Neural cell (in vitro differentiated cells): ENCODE results near the gene HS6ST3. TPM values are rescaled to one million over a fixed set of nuclear protein-coding genes. Genes with fewer than 3 reads are reported as not detected.
"Not testable (repeated sequence)": the region's sequence is repeated elsewhere in the genome, so short reads cannot be mapped to it uniquely, and the experiment has no call there.

Source experiments
- H2AFZ ChIP-seq: fragments of 200-600, 300-800 bp; sonication (generic), shearing (Covaris generic); 2 replicates; pipeline ENCODE4 v1.6.0; 2014; ENCODE audit warnings: low read depth, mild to moderate bottlenecking, antibody characterized with exemption, low read length, moderate library complexity
- H3F3A ChIP-seq: fragments of 200-600 bp; shearing (Covaris generic); 2 replicates; pipeline ENCODE4 v1.6.1; 2016; ENCODE audit warnings: mild to moderate bottlenecking, moderate library complexity, mixed read lengths, antibody characterized with exemption, low read length; ENCODE audit not compliant: insufficient read depth, poor library complexity, severe bottlenecking
- H3K27ac ChIP-seq: fragments of 200-600, 300-800 bp; sonication (generic), shearing (Covaris generic); 2 replicates; pipeline ENCODE4 v1.5.1; 2014; ENCODE audit warnings: mild to moderate bottlenecking, low read length, moderate library complexity
- H3K27me3 ChIP-seq: fragments of 300-800, 200-600 bp; sonication (generic), shearing (Covaris generic); 2 replicates; pipeline ENCODE4 v1.6.0; 2014; ENCODE audit warnings: mild to moderate bottlenecking, low read depth, low read length, moderate library complexity; ENCODE audit not compliant: insufficient read depth
- H3K36me3 ChIP-seq: fragments of 300-800, 200-600 bp; sonication (generic), shearing (Covaris generic); 2 replicates; pipeline ENCODE4 v1.5.1; 2014; ENCODE audit warnings: mild to moderate bottlenecking, antibody characterized with exemption, low read length, moderate library complexity; ENCODE audit not compliant: insufficient read depth
- H3K4me2 ChIP-seq: fragments of 300-800, 200-600 bp; sonication (generic), shearing (Covaris generic); 2 replicates; pipeline ENCODE4 v1.6.0; 2014; ENCODE audit warnings: mild to moderate bottlenecking, low read length
- H3K4me3 ChIP-seq: fragments of 300-800, 200-600 bp; sonication (generic), shearing (Covaris generic); 2 replicates; pipeline ENCODE4 v1.5.1; 2014; ENCODE audit warnings: mild to moderate bottlenecking, low read length, moderate library complexity
- H3K79me2 ChIP-seq: fragments of 200-600 bp; shearing (Covaris generic); replicated peaks from 2 replicates; pipeline ENCODE4 v1.6.0; 2014; ENCODE audit warnings: mild to moderate bottlenecking, low read length, moderate library complexity; ENCODE audit not compliant: insufficient read depth
- H3K9ac ChIP-seq: fragments of 300-800, 200-600 bp; sonication (generic), shearing (Covaris generic); 2 replicates; pipeline ENCODE4 v1.6.1; 2016; ENCODE audit warnings: mild to moderate bottlenecking, low read length, mixed read lengths
- H3K9me2 ChIP-seq: fragments of 200-600 bp; shearing (Covaris generic); 2 replicates; pipeline ENCODE4 v1.6.1; 2016; ENCODE audit warnings: mild to moderate bottlenecking, low read length, mixed read lengths; ENCODE audit not compliant: insufficient read depth
- H3K9me3 ChIP-seq: fragments of 200-600, 300-800 bp; sonication (generic), shearing (Covaris generic); 2 replicates; pipeline ENCODE4 v1.6.1; 2016; ENCODE audit warnings: mild to moderate bottlenecking, mixed run types, low read length, moderate library complexity, mixed read lengths
- H4K20me1 ChIP-seq: fragments of 200-600 bp; shearing (Covaris generic); 2 replicates; pipeline ENCODE4 v1.6.1; 2016; ENCODE audit warnings: mild to moderate bottlenecking, mixed run types; ENCODE audit not compliant: insufficient read depth
- CTCF ChIP-seq: fragments of 450-650 bp; IDR thresholded peaks from 2 replicates; pipeline ENCODE4 v1.5.1; 2014; ENCODE audit warnings: antibody characterized with exemption, mild to moderate bottlenecking, moderate library complexity; ENCODE audit not compliant: poor library complexity, severe bottlenecking
- EP300 ChIP-seq: fragments of 450-650 bp; conservative IDR thresholded peaks from 2 replicates; pipeline ENCODE4 v1.6.1; 2014; ENCODE audit warnings: antibody characterized with exemption, mild to moderate bottlenecking, moderate library complexity; ENCODE audit not compliant: poor library complexity, severe bottlenecking
- EZH2 ChIP-seq: fragments of 200-600, 300-800 bp; shearing (Covaris generic), sonication (generic); IDR thresholded peaks from 2 replicates; pipeline ENCODE4 v1.6.1; 2014; ENCODE audit warnings: antibody characterized with exemption, low read length, borderline replicate concordance, mild to moderate bottlenecking; ENCODE audit not compliant: insufficient read depth, poor library complexity, severe bottlenecking
- MXI1 ChIP-seq: fragments of 450-650 bp; conservative IDR thresholded peaks from 2 replicates; pipeline ENCODE4 v1.6.1; 2014; ENCODE audit warnings: antibody characterized with exemption, mild to moderate bottlenecking; ENCODE audit not compliant: poor library complexity, severe bottlenecking
- POLR2AphosphoS5 ChIP-seq: IDR thresholded peaks from 2 replicates; pipeline ENCODE4 v1.6.1; 2012
- RAD21 ChIP-seq: fragments of 450-650 bp; conservative IDR thresholded peaks from 2 replicates; pipeline ENCODE4 v1.6.1; 2014; ENCODE audit warnings: antibody characterized with exemption, mild to moderate bottlenecking, moderate library complexity
- REST ChIP-seq: IDR thresholded peaks from 2 replicates; pipeline ENCODE4 v1.6.1; 2012; ENCODE audit warnings: borderline replicate concordance
- SMC3 ChIP-seq: fragments of 450-650 bp; conservative IDR thresholded peaks from 2 replicates; pipeline ENCODE4 v1.6.1; 2014; ENCODE audit warnings: antibody characterized with exemption, mild to moderate bottlenecking, moderate library complexity; ENCODE audit not compliant: poor library complexity
- TAF1 ChIP-seq: IDR thresholded peaks from 2 replicates; pipeline ENCODE4 v1.6.1; 2012; ENCODE audit warnings: low read depth
- polyA plus RNA-seq: library from polyadenylated mRNA; depleted of rRNA; stranded (reverse); fragments of >200 nt; gene quantifications from 2 replicates; pipeline ENCODE4 v1.2.3, GENCODE V29; 2014

HS6ST3 gene
- polyA plus RNA-seq, 1 donor from 2014 or later = 10.9 TPM

- no peaks in the 10 kb centered on the region for H3K27me3 ChIP-seq
- H3K9ac ChIP-seq = no peak overlapping the region
- H3K27ac ChIP-seq = no peak overlapping the region
- no peak overlapping the region for H3K4me3 ChIP-seq
- H3K36me3 ChIP-seq = no peaks in the 10 kb centered on the region
- no peaks in the 10 kb centered on the region for H3K9me2 ChIP-seq
- H2AFZ ChIP-seq = no peak overlapping the region
- H3F3A ChIP-seq = no peaks in the 10 kb centered on the region
- no peak overlapping the region for H3K4me2 ChIP-seq
- TF ChIP-seq RAD21 (no peak), POLR2AphosphoS5 (no peak), EZH2 (no peak)
- no peaks in the 10 kb centered on the region for H3K9me3 ChIP-seq
- no peaks in the 10 kb centered on the region for H3K79me2 ChIP-seq
- no peaks in the 10 kb centered on the region for H4K20me1 ChIP-seq
Measured at GRCh38 chr13:96104516-96104915, 14.6 kb downstream of the HS6ST3 start.

GRCh38 chr13:96108072-96108471, 18.2 kb downstream of the HS6ST3 start:
- not testable (repeated sequence) for H3K9ac ChIP-seq, H4K20me1 ChIP-seq, H3K27me3 ChIP-seq, H3K79me2 ChIP-seq, H3K4me3 ChIP-seq, H3K9me3 ChIP-seq, H3K9me2 ChIP-seq, H3F3A ChIP-seq, H2AFZ ChIP-seq, H3K27ac ChIP-seq, H3K36me3 ChIP-seq, H3K4me2 ChIP-seq

- Histone ChIP-seq H3K4me3 (no peak overlapping the region), H3K27ac (no peak overlapping the region), H3K27me3 (no peaks in the 10 kb centered on the region), H4K20me1 (no peaks in the 10 kb centered on the region), H3K4me2 (no peak overlapping the region), H3K9me2 (no peaks in the 10 kb centered on the region), H2AFZ (no peak overlapping the region), H3K36me3 (no peaks in the 10 kb centered on the region), H3K9ac (no peak overlapping the region), H3K79me2 (no peaks in the 10 kb centered on the region), H3K9me3 (no peaks in the 10 kb centered on the region), H3F3A (no peaks in the 10 kb centered on the region)
- TF ChIP-seq RAD21 (no peak), TAF1 (no peak), REST (no peak), EP300 (no peak), SMC3 (no peak), MXI1 (no peak), CTCF (no peak), POLR2AphosphoS5 (no peak), EZH2 (no peak)
Measured at GRCh38 chr13:96109125-96109524, 19.2 kb downstream of the HS6ST3 start.
